GM19372 (cell line): Measurements from ENCODE around the gene NTM.

Source experiments
- ATAC-seq: cut with Tn5 transposase; IDR thresholded peaks from one replicate; pipeline ENCODE4 v1.9.1; 2021; ENCODE audit warnings: mild to moderate bottlenecking, low read depth, moderate library complexity; ENCODE audit not compliant: unreplicated experiment

NTM gene

DNA sequence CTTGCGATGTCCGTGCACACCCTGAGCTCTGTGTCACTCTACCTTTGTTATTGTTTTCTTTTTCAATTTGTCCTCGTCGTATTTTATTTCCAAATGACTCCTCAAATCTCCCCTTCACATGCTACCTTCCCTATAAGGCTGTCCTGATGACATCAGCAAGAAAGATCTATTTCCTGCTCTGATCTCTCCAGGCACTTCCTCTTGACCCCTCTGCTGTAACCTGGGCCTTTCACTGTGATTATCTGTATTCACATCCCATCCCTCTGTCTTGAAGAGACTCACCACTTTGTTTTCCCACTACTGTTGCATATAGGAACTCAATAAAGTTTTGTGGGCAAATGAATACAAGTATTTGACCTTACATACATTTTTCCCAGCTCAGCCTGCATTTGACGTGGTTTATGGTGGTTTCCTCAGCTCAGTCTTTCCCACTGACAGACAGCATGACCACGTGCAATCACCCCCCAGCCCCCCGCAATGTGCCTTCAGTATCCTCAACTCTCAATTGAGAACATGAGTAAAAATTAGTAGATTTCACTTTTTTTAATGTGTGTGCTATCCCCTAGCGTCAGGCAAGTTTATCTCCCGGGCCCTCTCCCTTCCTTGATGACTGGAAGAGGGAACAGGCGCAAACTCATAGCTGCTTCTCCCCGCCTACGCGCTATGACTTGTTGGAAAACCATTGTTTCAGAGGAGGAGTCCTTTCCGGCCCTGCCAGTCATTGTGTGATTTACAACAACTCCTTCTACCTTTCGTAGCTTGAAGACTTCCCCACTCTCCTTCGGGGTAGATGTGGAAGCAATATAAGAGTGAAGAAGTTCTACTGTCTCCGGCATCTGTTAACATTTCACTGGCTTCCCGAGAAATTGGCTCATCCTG is 498.5 kb downstream of the NTM start:
- ATAC-seq = no peak

DNA sequence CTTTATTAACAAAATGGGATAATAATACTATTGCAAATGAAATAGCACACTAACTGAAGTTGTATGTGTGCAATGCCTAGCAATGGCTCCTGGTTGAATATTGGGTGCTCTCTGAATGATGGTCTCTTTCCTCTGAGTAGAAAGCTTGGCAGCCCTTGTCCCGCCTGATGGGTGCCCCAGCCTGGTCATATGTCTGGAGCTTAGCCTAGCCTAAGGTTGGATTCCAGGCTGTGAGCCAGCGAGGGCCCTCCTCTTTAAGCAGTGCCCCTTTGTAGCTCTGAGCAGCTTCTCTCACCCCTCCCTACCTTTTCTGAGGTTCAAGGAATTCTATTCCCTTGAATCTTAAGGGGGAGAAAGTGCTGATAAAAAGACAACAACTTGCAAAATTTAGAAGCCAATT is 499.9 kb downstream of the NTM start:
- no peak for ATAC-seq

DNA sequence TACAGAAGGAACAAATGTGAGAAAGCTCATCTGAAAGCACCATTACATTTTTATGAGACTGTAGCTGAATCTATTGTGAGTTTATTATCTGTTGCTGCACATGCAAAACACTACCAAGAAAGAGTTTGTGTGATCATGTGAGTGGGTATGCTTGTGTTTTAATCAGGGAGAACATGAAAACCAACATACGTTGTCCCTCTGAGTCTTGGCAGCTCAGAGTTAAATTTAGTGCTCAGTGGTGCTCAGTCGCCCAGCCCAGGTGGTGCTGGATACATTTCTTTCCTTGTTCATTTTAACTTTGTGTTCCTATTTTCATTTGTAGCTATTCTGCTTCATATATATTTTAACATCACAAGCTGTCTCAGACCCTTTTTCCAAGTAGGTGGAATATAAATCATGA is 500.6 kb downstream of the NTM start:
- no peak for ATAC-seq

- no peak for ATAC-seq
Observed at GRCh38 chr11:131874070-131874469, 503.7 kb downstream of the NTM start.

DNA sequence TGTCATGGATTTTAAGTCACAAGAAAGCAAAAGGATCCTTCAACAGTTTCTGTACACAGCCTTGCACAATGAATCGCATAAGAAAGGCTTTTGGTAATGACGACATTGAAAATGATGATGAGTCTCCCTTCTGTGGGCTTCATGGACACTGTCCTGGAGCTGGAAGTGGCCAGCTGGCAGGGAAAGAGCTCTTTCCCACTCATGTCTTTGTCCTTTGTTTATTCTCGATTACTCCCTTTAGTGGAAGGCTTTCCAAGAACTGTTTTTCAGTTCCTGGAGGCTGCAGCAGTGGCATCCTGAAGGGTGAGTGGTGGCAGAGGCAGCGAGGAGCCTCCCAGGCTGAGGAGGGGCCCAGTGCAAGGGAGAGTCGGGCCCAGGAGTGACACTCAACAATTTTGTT is 505.2 kb downstream of the NTM start:
- ATAC-seq = no peak

DNA sequence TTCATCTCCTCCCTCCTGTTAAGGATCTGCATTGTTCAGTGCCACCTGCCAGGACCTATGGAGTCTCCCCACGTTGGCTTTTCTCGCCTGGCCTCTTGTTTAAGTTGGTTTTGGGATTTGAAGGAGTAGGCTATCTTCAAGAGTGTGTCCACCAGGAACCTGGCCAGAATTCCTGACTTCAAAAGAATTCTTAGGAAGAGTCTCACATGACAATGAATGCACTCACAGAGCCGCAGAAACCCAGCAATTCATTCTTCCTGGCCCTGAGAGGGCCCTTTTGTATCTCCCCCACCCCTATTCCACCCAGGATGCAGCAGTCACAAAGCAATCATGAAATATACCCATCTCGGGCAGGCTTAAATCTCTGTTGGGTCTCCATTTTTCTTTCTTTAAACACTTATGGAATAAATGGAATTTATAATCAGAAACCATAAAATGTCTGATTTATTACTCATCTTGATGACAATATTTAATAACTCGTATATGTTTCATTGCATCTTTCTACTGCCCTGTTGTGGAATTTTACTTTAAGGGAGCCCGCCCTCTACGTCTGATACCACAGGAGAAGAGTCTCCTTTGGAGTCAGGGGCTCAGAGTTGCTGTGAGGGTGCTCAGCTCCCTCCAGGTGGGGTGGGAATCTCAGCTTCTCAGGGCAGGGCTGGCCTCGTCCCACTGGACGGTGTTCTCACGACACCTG is 507.0 kb downstream of the NTM start:
- ATAC-seq = no peak

GRCh38 chr11:131880316-131880715 is 509.9 kb downstream of the NTM start:
- no peak for ATAC-seq

- no peak for ATAC-seq
Observed at GRCh38 chr11:131880976-131881375, 510.6 kb downstream of the NTM start.

DNA sequence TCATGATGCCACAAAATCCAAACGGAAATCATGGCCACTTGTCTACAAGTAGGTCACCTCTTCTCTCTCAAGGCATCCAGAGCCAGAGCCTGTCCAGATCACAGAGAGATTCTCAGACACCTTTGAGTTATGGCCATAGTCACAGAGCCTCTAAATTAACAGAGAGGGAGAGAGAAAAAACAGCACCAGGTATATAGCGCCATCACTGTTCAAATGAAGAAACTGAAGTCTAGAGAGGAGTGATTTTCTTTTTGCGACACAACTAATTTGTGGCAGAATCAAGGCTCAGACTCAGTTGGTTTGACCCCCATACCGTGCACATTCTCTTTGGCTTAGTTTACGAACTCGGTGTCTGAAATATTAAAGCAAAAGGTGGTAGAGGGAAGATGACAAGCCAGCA is 512.9 kb downstream of the NTM start:
- ATAC-seq = no peak

GRCh38 chr11:131884461-131885073 is 514.2 kb downstream of the NTM start:
- ATAC-seq = no peak

DNA sequence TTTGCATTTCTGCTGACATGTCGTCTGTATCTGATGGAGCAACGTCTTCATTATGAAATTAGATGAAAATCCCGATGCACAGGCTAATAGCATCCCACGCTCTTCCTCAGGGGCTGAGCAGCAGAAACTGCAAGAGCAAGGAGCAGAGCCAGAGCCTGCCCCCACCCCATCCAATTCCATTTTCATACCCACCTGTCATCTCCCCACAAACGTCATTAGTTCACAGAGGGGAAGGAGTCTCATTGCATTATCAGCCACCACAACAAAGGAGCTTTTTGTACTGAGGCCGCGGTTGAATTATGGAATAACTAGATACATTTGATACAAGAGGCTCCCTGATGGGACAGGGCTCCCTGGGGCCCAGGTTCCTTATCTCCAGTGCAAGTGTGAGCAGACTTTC is 515.0 kb downstream of the NTM start:
- ATAC-seq = no peak

DNA sequence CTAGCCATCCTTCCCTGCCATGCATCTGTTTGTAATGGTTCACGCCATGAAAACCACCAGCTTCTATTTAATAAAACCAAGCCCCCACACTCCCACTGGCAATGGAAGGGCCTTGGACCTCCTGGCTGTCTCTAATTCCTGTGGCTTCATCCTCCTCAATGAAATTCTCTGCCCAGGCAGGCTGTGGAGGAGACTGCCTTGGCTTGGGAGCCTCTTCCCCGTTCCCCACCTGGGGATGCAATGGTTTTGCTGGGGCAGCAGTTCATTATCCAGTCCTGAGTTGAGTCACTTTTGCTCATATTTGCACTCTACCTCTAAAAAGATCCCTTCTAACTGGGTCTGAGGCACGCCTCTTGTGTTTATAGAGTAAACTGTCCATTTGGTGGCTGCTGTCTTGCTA is 515.8 kb downstream of the NTM start:
- ATAC-seq = no peak

DNA sequence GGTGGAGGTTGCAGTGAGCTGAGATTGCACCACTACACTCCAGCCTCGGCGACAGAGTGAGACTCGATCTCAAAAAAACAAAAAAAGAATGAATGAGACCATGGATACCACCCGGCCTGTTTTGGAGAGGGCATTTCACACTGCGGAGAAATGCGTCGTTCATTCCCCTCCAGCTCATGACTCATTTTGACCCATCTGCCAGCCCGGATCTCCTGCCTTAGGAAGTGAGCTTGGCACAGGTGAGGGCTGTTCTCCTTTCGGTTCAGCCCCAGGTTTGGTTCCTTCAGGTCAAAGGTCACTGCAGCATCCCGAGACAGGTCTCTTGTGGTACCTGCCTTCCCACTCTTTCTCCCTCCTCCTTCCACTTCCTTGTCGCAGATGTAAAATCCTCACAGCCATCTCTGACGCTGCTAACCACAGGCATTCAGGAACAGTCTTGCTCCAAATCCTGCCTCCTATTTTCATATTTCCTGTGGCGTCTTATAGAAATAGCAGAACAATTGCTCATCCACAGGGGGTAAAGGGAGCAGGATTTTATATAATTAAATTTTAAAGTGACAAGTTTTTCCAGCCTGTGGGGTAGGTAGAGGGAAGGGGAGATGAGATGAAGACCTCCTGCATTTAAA is 517.9 kb downstream of the NTM start:
- no peak for ATAC-seq

GRCh38 chr11:131889146-131889577 is 518.7 kb downstream of the NTM start:
- no peak for ATAC-seq

DNA sequence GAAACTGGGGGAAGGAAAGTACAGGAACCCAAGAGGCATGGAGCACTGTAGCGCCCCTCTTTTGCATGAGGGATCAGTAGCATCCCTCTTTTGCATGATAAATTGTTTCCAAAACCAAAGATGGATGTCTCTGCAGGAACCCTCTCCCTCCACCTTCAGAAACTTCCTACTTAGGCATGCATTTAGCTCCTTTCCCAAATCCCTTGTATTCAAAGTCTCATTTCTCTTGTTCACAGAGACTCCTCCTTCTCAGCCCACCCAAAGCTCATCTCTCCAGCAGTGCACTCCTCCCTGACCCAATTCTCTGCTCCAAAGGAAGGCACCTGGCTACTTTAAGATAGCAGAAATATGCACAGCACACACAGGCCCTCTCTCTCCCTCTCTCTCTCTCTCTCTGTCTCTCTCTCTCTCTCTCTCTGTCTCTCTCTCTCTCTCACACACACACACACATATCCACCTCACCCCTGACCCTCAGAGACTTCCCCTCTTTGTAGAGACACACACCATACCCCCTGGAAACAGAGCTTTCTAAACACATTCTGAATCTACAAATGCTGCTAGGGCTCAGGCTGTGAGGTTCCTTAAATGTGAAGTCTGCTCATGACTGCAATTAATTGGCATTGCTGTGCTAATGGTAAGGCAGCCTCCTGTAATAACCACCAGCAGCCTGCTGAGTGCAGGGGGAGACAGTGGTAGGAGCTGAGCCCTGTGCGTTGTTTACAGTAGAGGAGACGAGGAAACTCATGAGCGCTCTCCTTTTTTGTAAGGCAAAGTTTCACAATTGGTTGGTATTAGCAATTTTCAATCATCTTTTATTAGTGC is 519.6 kb downstream of the NTM start:
- no peak for ATAC-seq

GRCh38 chr11:131893103-131893890 is 522.9 kb downstream of the NTM start:
- peak; percentile 69 for ATAC-seq

GRCh38 chr11:131893988-131894387 is 523.6 kb downstream of the NTM start:
- no peak for ATAC-seq

- no peak for ATAC-seq
Observed at GRCh38 chr11:131894615-131895544, 524.5 kb downstream of the NTM start.
